Trophoblast cell (in vitro differentiated cells and primary cell): ENCODE results near the gene SLC39A6.
"Not testable (repeated sequence)": the region's sequence is repeated elsewhere in the genome, so short reads cannot be mapped to it uniquely, and the experiment has no call there.

Source experiments
- DNase-seq, 2 donors: peaks; one replicate each; pipeline ENCODE4 v3.0.0-alpha.2; 2016
- H2AFZ ChIP-seq: 2 replicates; pipeline ENCODE4 v1.6.1; 2013; ENCODE audit warnings: low read length, moderate library complexity, mild to moderate bottlenecking; ENCODE audit not compliant: insufficient read depth, poor library complexity
- H2AK5ac ChIP-seq: 2 replicates; pipeline ENCODE4 v1.6.1; 2013; ENCODE audit warnings: mild to moderate bottlenecking, low read length
- H2BK120ac ChIP-seq: 2 replicates; pipeline ENCODE4 v1.6.1; 2013; ENCODE audit warnings: low read length, mild to moderate bottlenecking, moderate library complexity; ENCODE audit not compliant: insufficient read depth, poor library complexity
- H2BK12ac ChIP-seq: 2 replicates; pipeline ENCODE4 v1.6.1; 2013; ENCODE audit warnings: mild to moderate bottlenecking, low read length, moderate library complexity
- H2BK5ac ChIP-seq: 2 replicates; pipeline ENCODE4 v1.6.1; 2013; ENCODE audit warnings: low read length, low read depth, moderate library complexity, mild to moderate bottlenecking; ENCODE audit not compliant: poor library complexity
- H3K14ac ChIP-seq: 2 replicates; pipeline ENCODE4 v1.6.1; 2013; ENCODE audit warnings: mild to moderate bottlenecking, low read length
- H3K18ac ChIP-seq: 2 replicates; pipeline ENCODE4 v1.6.1; 2013; ENCODE audit warnings: mild to moderate bottlenecking, low read length
- H3K23ac ChIP-seq: 2 replicates; pipeline ENCODE4 v1.6.1; 2013; ENCODE audit warnings: low read length
- H3K27ac ChIP-seq: 2 replicates; pipeline ENCODE4 v1.5.1; 2013; ENCODE audit warnings: low read depth, mild to moderate bottlenecking, inconsistent platforms, low read length, moderate library complexity
- H3K27me3 ChIP-seq: 2 replicates; pipeline ENCODE4 v1.6.1; 2013; ENCODE audit warnings: inconsistent platforms, mild to moderate bottlenecking, low read length, moderate library complexity; ENCODE audit not compliant: insufficient read depth
- H3K36me3 ChIP-seq, 2 experiments: 1 replicate in 1 of 2; 2 replicates in 1 of 2; pipeline ENCODE4 v1.6.1; 2013; ENCODE audit warnings: low read length in 2 of 2, mild to moderate bottlenecking in 2 of 2, moderate library complexity in 1 of 2; ENCODE audit not compliant: insufficient read depth in 2 of 2, control insufficient read depth in 1 of 2
- H3K4ac ChIP-seq: 2 replicates; pipeline ENCODE4 v1.6.1; 2013; ENCODE audit warnings: low read depth, mild to moderate bottlenecking, low read length, moderate library complexity
- H3K4me1 ChIP-seq, 2 experiments: 1 replicate in 1 of 2; 2 replicates in 1 of 2; pipeline ENCODE4 v1.6.1; 2013; ENCODE audit warnings: low read length in 2 of 2, mild to moderate bottlenecking in 2 of 2, moderate library complexity in 1 of 2; ENCODE audit not compliant: insufficient read depth in 2 of 2, control insufficient read depth in 1 of 2
- H3K4me2 ChIP-seq: 2 replicates; pipeline ENCODE4 v1.6.1; 2013; ENCODE audit warnings: inconsistent platforms, mild to moderate bottlenecking, low read length, moderate library complexity
- H3K4me3 ChIP-seq: 2 replicates; pipeline ENCODE4 v1.5.1; 2013; ENCODE audit warnings: mild to moderate bottlenecking, low read depth, low read length, inconsistent platforms
- H3K79me1 ChIP-seq: one replicate; pipeline ENCODE4 v1.6.1; 2013; ENCODE audit warnings: low read length
- H3K79me2 ChIP-seq: 2 replicates; pipeline ENCODE4 v1.6.1; 2013; ENCODE audit warnings: low read length, mild to moderate bottlenecking; ENCODE audit not compliant: control insufficient read depth, insufficient read depth, poor library complexity
- H3K9ac ChIP-seq: 2 replicates; pipeline ENCODE4 v1.6.1; 2013; ENCODE audit warnings: mild to moderate bottlenecking, low read length
- H3K9me3 ChIP-seq: 2 replicates; pipeline ENCODE4 v1.6.1; 2013; ENCODE audit warnings: low read depth, mild to moderate bottlenecking, control low read depth, inconsistent platforms, low read length; ENCODE audit not compliant: insufficient read depth
- H4K12ac ChIP-seq: 2 replicates; pipeline ENCODE4 v1.6.1; 2013; ENCODE audit warnings: low read depth, mild to moderate bottlenecking, low read length, moderate library complexity
- H4K8ac ChIP-seq: 2 replicates; pipeline ENCODE4 v1.6.1; 2013; ENCODE audit warnings: low read depth, mild to moderate bottlenecking, low read length, moderate library complexity
- H4K91ac ChIP-seq: one replicate; pipeline ENCODE4 v1.6.1; 2013; ENCODE audit warnings: low read depth, mild to moderate bottlenecking, low read length, moderate library complexity
- WGBS: extraction: QIAGEN DNeasy Blood & Tissue Kit; methylation state at CpG from one replicate; pipeline ENCODE4 v1.1.7; 2013; ENCODE audit warnings: missing lambda C conversion rate; ENCODE audit not compliant: insufficient read length, insufficient coverage; ENCODE audit errors: extremely low coverage; 5-methylcytosine and 5-hydroxymethylcytosine counted together

Gene SLC39A6

GRCh38 chr18:36116771-36117170 lies 12.4 kb downstream of the SLC39A6 start:
- not testable (repeated sequence) for H3K4me1 ChIP-seq, H3K9ac ChIP-seq, H3K79me1 ChIP-seq, H2BK5ac ChIP-seq, H3K9me3 ChIP-seq, H2AK5ac ChIP-seq, H3K4me3 ChIP-seq, H2BK120ac ChIP-seq, H3K79me2 ChIP-seq, H3K4me2 ChIP-seq, H3K27ac ChIP-seq, H3K14ac ChIP-seq, H3K27me3 ChIP-seq, H3K18ac ChIP-seq, H4K8ac ChIP-seq, H3K4ac ChIP-seq, DNase-seq, H2BK12ac ChIP-seq, H4K12ac ChIP-seq, H3K23ac ChIP-seq, H2AFZ ChIP-seq, H4K91ac ChIP-seq
- WGBS: no CpG with 5 or more reads among the region's 11 CpGs
- peaks cover 13 to 17% of the 10 kb centered on the region in 2 experiments for H3K36me3 ChIP-seq

- no peak overlapping the region for H2BK12ac ChIP-seq
- no peak overlapping the region for H3K14ac ChIP-seq
- no peak overlapping the region for H2BK120ac ChIP-seq
- H3K36me3 ChIP-seq: peaks cover 18 to 19% of the 10 kb centered on the region in 2 experiments
- H3K79me2 ChIP-seq: no peaks in the 10 kb centered on the region
- no peak overlapping the region for H4K12ac ChIP-seq
- no peak overlapping the region for H2AFZ ChIP-seq
- no peaks in the 10 kb centered on the region for H3K4me1 ChIP-seq
- H4K91ac ChIP-seq: no peak overlapping the region
- no peaks in the 10 kb centered on the region for H3K9me3 ChIP-seq
- no peak overlapping the region for H3K4me2 ChIP-seq
- no peak for DNase-seq
- no peaks in the 10 kb centered on the region for H3K79me1 ChIP-seq
- H4K8ac ChIP-seq: no peak overlapping the region
- no peak overlapping the region for H2BK5ac ChIP-seq
- no peak overlapping the region for H3K18ac ChIP-seq
- H3K27me3 ChIP-seq: no peaks in the 10 kb centered on the region
- H3K4ac ChIP-seq: no peak overlapping the region
- H3K4me3 ChIP-seq: no peak overlapping the region
- no peak overlapping the region for H3K9ac ChIP-seq
- no peak overlapping the region for H3K23ac ChIP-seq
- no CpG with 5 or more reads among the region's 1 CpG for WGBS
- no peak overlapping the region for H3K27ac ChIP-seq
- H2AK5ac ChIP-seq: no peak overlapping the region
Observed at GRCh38 chr18:36114738-36115137, 14.4 kb downstream of the SLC39A6 start.

- H3K4me2 ChIP-seq: no peak overlapping the region
- no peak overlapping the region for H3K14ac ChIP-seq
- no peak overlapping the region for H3K4ac ChIP-seq
- H3K4me1 ChIP-seq: no peaks in the 10 kb centered on the region
- H2BK5ac ChIP-seq: no peak overlapping the region
- no peak overlapping the region for H2AK5ac ChIP-seq
- no peak overlapping the region for H2BK120ac ChIP-seq
- no CpG with 5 or more reads among the region's 4 CpGs for WGBS
- no peak overlapping the region for H4K12ac ChIP-seq
- no peak overlapping the region for H3K9ac ChIP-seq
- H3K79me1 ChIP-seq: no peaks in the 10 kb centered on the region
- no peak overlapping the region for H2BK12ac ChIP-seq
- H3K27me3 ChIP-seq: no peaks in the 10 kb centered on the region
- H3K18ac ChIP-seq: no peak overlapping the region
- H3K79me2 ChIP-seq: no peaks in the 10 kb centered on the region
- no peaks in the 10 kb centered on the region for H3K9me3 ChIP-seq
- no peak overlapping the region for H2AFZ ChIP-seq
- peaks cover 18 to 19% of the 10 kb centered on the region in 2 experiments for H3K36me3 ChIP-seq
- no peak for DNase-seq
- H4K8ac ChIP-seq: no peak overlapping the region
- H4K91ac ChIP-seq: no peak overlapping the region
- H3K27ac ChIP-seq: no peak overlapping the region
- no peak overlapping the region for H3K4me3 ChIP-seq
- no peak overlapping the region for H3K23ac ChIP-seq
Observed at GRCh38 chr18:36114251-36114650, 14.9 kb downstream of the SLC39A6 start.

- Histone ChIP-seq H3K9ac (no peak overlapping the region), H3K9me3 (no peaks in the 10 kb centered on the region), H4K8ac (no peak overlapping the region), H3K4me2 (no peak overlapping the region), H3K79me1 (no peaks in the 10 kb centered on the region), H4K12ac (no peak overlapping the region), H2BK5ac (no peak overlapping the region), H3K4ac (no peak overlapping the region), H3K23ac (no peak overlapping the region), H2AK5ac (no peak overlapping the region), H3K36me3 (peaks cover 19 to 20% of the 10 kb centered on the region in 2 experiments), H2BK120ac (no peak overlapping the region), H2BK12ac (no peak overlapping the region), H3K4me3 (no peak overlapping the region), H3K27me3 (no peaks in the 10 kb centered on the region), H3K4me1 (peaks cover 0 to 4% of the 10 kb centered on the region in 2 experiments), H3K18ac (no peak overlapping the region), H3K79me2 (no peaks in the 10 kb centered on the region), H2AFZ (no peak overlapping the region), H3K27ac (no peak overlapping the region), H3K14ac (no peak overlapping the region), H4K91ac (no peak overlapping the region)
- DNase-seq: no peak
Observed at GRCh38 chr18:36112302-36112701, 16.8 kb downstream of the SLC39A6 start.
